Epithelial cell of proximal tubule (primary cell): ENCODE measurements around the gene FAM170B. TPM values are rescaled to one million over a fixed set of nuclear protein-coding genes. Genes with fewer than 3 reads are reported as not detected.

Experiments used
- DNase-seq: peaks from one replicate; pipeline ENCODE4 v3.0.0-alpha.2; 2011; ENCODE audit warnings: low read depth
- H3K4me3 ChIP-seq: 2 replicates; pipeline ENCODE4 v1.5.1; 2011; ENCODE audit warnings: low read depth, mild to moderate bottlenecking, low read length
- total RNA-seq: library from RNA; depleted of rRNA; stranded (reverse); fragments of >200 nt; gene quantifications from 2 replicates; pipeline ENCODE4 v1.2.3, GENCODE V29; 2015
- TF ChIP-seq, protein P1 (sequence below): conservative IDR thresholded peaks from 2 replicates; pipeline ENCODE4 v1.5.1; 2012; ENCODE audit warnings: low read depth, mild to moderate bottlenecking, low read length

Gene FAM170B
- total RNA-seq, 1 donor from 2014 or later = not detected

DNA sequence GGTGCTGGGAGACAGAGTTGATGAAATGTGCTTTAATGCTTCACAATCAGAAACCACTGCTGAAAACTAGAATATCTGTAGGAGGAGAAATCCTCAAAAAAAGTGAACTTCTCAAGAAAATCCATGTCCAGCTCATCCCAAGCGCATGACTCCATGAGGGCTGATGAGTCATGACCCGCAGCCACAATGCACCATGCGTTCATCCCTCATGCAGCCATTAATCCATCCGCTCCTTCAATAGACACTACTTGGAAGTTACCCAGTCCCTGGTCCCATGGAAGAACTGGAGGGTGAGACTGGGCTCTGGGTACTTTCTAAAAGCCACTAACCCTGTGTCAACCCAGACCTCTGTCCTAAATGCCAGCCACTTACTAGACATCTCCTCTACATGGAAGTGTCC lies 29.9 kb upstream of the FAM170B start:
- TF ChIP-seq, protein P1, sequence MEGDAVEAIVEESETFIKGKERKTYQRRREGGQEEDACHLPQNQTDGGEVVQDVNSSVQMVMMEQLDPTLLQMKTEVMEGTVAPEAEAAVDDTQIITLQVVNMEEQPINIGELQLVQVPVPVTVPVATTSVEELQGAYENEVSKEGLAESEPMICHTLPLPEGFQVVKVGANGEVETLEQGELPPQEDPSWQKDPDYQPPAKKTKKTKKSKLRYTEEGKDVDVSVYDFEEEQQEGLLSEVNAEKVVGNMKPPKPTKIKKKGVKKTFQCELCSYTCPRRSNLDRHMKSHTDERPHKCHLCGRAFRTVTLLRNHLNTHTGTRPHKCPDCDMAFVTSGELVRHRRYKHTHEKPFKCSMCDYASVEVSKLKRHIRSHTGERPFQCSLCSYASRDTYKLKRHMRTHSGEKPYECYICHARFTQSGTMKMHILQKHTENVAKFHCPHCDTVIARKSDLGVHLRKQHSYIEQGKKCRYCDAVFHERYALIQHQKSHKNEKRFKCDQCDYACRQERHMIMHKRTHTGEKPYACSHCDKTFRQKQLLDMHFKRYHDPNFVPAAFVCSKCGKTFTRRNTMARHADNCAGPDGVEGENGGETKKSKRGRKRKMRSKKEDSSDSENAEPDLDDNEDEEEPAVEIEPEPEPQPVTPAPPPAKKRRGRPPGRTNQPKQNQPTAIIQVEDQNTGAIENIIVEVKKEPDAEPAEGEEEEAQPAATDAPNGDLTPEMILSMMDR = no peak
- H3K4me3 ChIP-seq = no peak overlapping the region
- no peak for DNase-seq

DNA sequence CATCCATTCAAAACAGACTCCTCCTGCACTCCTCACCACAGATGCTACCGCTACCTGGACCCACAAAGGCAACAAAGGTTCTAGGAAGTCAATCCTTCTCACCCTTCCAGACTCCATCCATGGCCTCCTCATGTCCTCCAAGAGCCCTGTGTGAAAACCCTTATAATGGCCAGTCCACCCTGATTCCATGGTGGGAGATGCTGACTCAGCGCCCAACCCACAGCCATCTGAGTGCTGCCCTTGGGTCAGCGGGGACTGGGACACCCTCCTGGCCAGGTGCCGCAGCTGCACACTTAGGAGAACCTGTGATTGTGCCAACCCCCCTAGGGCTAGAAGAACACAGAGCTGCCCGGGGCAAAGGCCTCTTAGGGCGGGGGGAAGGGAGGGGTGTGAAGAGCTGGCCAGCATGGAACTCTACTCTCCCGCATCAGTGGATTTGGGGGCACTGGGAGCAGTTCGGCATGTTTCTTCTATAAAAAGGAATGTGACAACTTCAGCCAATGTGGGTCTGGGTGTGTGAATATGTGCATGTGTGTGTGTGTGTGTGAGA lies 29.0 kb upstream of the FAM170B start:
- no peak for DNase-seq
- TF ChIP-seq, protein P1 = no peak
- H3K4me3 ChIP-seq = no peak overlapping the region

DNA sequence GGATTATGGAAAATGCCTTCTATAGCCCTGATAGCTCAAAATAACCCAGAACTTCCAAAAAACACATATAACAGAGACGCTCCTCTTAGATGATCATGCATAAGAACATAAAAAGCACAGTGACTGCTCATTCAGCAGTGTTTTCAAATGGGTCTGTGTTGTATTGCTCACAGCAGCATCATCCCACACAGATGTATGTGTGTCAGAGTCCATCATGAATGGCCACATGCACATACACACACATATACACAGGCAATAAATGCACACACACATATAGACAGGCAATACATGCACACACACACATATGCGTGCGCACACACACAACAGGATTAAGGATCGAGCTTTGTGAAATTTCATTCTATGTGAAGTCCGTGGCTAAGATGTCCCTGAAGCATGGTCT lies 28.2 kb upstream of the FAM170B start:
- TF ChIP-seq, protein P1 = no peak
- DNase-seq = no peak
- no peak overlapping the region for H3K4me3 ChIP-seq

DNA sequence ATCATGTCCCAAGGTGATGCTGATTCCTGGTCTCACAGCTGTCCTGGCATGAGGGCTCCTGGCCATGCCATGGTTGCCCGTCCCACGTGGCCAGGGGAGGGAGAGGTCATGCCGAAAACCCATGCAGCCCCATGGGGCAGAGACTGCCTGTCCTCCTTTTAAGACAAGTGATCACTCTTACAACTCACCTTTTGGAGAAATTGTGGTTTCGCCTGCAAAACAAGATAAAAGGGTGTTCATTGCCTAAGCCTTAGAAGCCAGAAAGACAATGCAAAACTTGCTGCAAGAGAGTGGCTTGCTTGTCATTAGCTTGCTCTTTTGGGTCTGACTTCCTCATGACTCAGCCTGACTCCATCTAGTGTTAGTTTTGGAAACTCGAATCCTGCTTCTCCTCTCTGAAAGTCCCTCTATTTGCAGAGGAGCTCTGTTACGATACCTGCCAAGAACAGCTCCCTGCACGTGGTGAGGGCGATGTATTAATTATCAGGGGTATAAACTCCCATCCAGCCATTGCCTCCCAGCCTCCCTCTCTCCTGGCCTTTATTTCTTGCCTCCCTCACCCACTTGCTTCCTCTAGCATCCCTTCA lies 27.7 kb upstream of the FAM170B start:
- DNase-seq = peak; percentile 16
- TF ChIP-seq, protein P1 = peak; percentile 55
- no peak overlapping the region for H3K4me3 ChIP-seq

DNA sequence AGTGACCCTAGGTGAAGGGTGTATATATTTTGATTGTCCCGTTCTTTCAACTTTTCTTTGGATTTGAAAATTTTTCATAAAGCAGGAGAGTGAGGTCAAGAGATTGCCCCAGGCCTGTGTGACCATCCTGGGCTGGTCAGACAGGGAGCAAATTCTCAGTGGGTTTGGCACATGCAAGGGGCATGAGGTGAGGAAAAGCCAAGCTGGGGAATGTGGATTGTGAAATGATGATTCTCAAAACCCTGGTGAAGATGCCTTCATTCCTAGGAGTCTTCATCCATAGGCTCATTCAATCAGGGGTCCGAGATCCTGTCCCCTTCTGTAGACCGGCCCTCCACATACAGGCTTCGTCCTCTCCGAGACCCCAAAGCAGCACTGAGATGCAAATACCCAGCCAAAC lies 27.0 kb upstream of the FAM170B start:
- DNase-seq = no peak
- no peak overlapping the region for H3K4me3 ChIP-seq
- TF ChIP-seq, protein P1 = no peak

DNA sequence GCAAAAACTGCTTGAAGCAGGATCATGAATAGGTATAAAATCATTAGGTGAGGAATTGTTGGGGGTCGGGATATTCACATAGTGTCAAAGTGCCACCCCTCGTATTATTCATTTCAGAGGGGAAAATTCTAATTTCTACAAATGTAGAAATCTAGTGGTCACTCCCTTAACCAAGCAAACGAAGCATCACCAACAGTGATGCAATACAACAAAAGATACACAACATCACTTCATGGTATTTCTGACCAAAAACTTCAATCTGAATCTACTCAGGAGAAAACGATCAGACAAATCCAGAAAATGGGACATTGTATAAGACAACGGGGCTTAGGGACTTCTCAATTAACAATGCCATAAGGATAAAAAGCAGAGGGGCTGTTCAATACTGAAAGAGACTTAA lies 26.3 kb upstream of the FAM170B start:
- TF ChIP-seq, protein P1 = no peak
- DNase-seq = no peak
- no peak overlapping the region for H3K4me3 ChIP-seq

DNA sequence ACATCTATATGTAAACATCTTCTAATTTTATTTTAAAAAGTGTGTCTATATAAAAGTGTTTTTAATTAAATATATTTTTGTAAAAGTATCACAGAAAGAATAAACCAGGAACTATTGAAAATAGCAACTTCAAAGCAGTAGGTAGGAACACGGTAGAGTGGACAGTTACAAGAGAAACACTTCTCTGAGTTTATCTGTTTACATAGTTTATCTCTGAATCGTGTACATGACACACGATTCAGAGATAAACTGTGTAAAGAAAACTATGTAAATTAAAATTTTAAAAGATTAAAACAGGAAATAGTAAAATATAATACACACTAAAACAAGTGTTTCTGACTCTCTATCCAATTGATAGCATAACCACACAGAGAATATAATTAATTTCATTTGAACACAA lies 25.1 kb upstream of the FAM170B start:
- TF ChIP-seq, protein P1 = no peak
- H3K4me3 ChIP-seq = no peak overlapping the region
- no peak for DNase-seq
